A673 (cell line): ENCODE data around the gene TMEM163. TPM values are rescaled to one million over a fixed set of nuclear protein-coding genes. Genes with fewer than 3 reads are reported as not detected.
A peak's percentile ranks its signal among the peaks of the same experiment; 100 is the strongest.

Source experiments
- BruUV-seq: library from RNA; stranded (reverse); fragments of 400-500 nt; replicated peaks from 2 replicates; lab custom pipeline; 2021; lab: Mats Ljungman, UMichigan
- CTCF ChIA-PET: fragments of 300-600 bp; sonication (Branson Sonifier 250); formaldehyde crosslinking; loops from one replicate; lab custom pipeline; 2022; ENCODE audit warnings: antibody characterized with exemption; lab: Charles Lee
- POLR2A ChIA-PET: fragments of 300-600 bp; sonication (Branson Sonifier 250); formaldehyde crosslinking; loops from one replicate; lab custom pipeline; 2022; ENCODE audit warnings: antibody characterized with exemption; ENCODE audit not compliant: low non-redundant PET; lab: Charles Lee
- DNase-seq: peaks from one replicate; pipeline ENCODE4 v3.0.0-alpha.2; 2015; ENCODE audit warnings: low spot score
- H3K27ac ChIP-seq: fragments of 200-600 bp; sonication (generic); 2 replicates; pipeline ENCODE4 v1.5.1; 2016; ENCODE audit warnings: mixed run types, low read depth, mild to moderate bottlenecking, mixed read lengths, antibody characterized with exemption, low read length; ENCODE audit not compliant: poor library complexity, severe bottlenecking
- H3K27me3 ChIP-seq: fragments of 200-600 bp; sonication (generic); replicated peaks from 2 replicates; pipeline ENCODE4 v1.6.1; 2017; ENCODE audit warnings: mixed run types, low read depth, mild to moderate bottlenecking, mixed read lengths, antibody characterized with exemption, low read length; ENCODE audit not compliant: insufficient read depth, poor library complexity
- H3K36me3 ChIP-seq: fragments of 200-600 bp; sonication (generic); 2 replicates; pipeline ENCODE4 v1.6.1; 2016; ENCODE audit warnings: mixed run types, mild to moderate bottlenecking, mixed read lengths, antibody characterized with exemption, low read length; ENCODE audit not compliant: insufficient read depth, poor library complexity, severe bottlenecking
- H3K4me1 ChIP-seq: fragments of 200-600 bp; sonication (generic); 2 replicates; pipeline ENCODE4 v1.6.1; 2017; ENCODE audit warnings: mixed run types, mild to moderate bottlenecking, mixed read lengths, antibody characterized with exemption, low read length; ENCODE audit not compliant: insufficient read depth, poor library complexity, severe bottlenecking
- H3K4me3 ChIP-seq: fragments of 200-600 bp; sonication (generic); 2 replicates; pipeline ENCODE4 v1.5.1; 2016; ENCODE audit warnings: low read depth, mixed run types, mild to moderate bottlenecking, mixed read lengths, low read length; ENCODE audit not compliant: poor library complexity, severe bottlenecking
- H3K9me3 ChIP-seq: fragments of 200-600 bp; sonication (generic); 2 replicates; pipeline ENCODE4 v1.6.1; 2016; ENCODE audit warnings: mixed run types, low read depth, mild to moderate bottlenecking, mixed read lengths, antibody characterized with exemption, low read length; ENCODE audit not compliant: poor library complexity, severe bottlenecking
- EZH2 ChIP-seq: fragments of 200-600 bp; sonication (generic); IDR thresholded peaks from 2 replicates; pipeline ENCODE4 v1.6.1; 2017; ENCODE audit warnings: borderline replicate concordance, low read depth, mild to moderate bottlenecking, mixed read lengths, antibody characterized with exemption, low read length; ENCODE audit not compliant: poor library complexity, severe bottlenecking
- intact Hi-C: fragments of 100-400 bp; cut with micrococcal nuclease; formaldehyde crosslinking; loops from one replicate; pipeline ENCODE4 v1.10.0; 2022; ENCODE audit not compliant: unreplicated experiment
- total RNA-seq: library from RNA; stranded (reverse); gene quantifications from 2 replicates; pipeline ENCODE4 v1.2.3, GENCODE V29; 2021
- TF ChIP-seq, protein P1 (sequence below): fragments of 300-800, 200-600 bp; sonication (generic); conservative IDR thresholded peaks from 2 replicates; pipeline ENCODE4 v1.5.1; 2017; ENCODE audit warnings: low read depth, mild to moderate bottlenecking, antibody characterized with exemption, low read length, moderate library complexity, mixed read lengths

TMEM163 gene
- total RNA-seq, 1 experiment from 2014 or later: not detected

DNA sequence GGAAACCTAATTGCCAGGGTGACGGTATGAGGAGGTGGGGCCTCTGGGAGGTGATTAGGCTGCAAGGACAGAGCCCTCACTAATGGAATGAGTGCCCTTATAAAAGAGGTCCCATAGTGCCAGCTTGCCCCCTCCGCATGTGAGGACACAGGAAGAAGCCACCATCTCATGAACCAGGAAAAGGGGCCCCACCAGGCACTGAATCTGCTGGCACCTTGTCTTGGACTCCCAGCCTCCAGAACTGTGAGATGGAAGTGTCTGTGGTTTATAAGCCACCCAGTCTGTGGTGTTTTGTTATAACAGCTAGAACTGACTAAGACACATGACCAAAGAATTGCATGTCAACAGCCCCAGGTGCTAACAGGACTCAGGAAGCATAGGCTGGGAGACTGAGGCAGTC, 250.6 kb downstream of the TMEM163 start:
- POLR2A ChIA-PET: no interaction called here
- no peaks in the 10 kb centered on the region for H3K4me1 ChIP-seq
- no peak for DNase-seq
- CTCF ChIA-PET: no interaction called here
- TF ChIP-seq, protein P1, sequence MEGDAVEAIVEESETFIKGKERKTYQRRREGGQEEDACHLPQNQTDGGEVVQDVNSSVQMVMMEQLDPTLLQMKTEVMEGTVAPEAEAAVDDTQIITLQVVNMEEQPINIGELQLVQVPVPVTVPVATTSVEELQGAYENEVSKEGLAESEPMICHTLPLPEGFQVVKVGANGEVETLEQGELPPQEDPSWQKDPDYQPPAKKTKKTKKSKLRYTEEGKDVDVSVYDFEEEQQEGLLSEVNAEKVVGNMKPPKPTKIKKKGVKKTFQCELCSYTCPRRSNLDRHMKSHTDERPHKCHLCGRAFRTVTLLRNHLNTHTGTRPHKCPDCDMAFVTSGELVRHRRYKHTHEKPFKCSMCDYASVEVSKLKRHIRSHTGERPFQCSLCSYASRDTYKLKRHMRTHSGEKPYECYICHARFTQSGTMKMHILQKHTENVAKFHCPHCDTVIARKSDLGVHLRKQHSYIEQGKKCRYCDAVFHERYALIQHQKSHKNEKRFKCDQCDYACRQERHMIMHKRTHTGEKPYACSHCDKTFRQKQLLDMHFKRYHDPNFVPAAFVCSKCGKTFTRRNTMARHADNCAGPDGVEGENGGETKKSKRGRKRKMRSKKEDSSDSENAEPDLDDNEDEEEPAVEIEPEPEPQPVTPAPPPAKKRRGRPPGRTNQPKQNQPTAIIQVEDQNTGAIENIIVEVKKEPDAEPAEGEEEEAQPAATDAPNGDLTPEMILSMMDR: no peak
- TF ChIP-seq EZH2: no peak
- H3K4me3 ChIP-seq: no peak overlapping the region
- intact Hi-C loops: no loop called here
- H3K36me3 ChIP-seq: no peaks in the 10 kb centered on the region
- no peak overlapping the region for H3K27ac ChIP-seq
- H3K9me3 ChIP-seq: no peaks in the 10 kb centered on the region
- no TSS peak for BruUV-seq
- no peaks in the 10 kb centered on the region for H3K27me3 ChIP-seq

DNA sequence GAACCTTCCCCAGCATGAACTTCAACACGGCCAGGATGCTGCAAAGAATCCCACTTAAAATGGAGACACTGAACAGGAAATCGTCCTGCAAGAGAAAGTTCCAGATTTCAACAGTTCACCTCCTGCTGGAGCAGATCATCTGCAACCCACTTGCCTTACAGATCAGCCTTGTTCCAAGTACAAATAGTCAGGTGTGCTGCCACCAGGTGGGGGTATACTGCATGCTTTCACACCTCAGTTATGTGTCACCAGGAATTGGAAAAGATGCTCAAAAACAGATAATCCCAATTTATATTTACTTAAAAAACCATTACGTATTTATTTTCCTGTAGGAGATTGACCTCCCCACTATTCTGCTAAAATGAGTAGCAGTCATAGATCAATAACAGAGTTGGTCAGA, 252.7 kb downstream of the TMEM163 start:
- Histone ChIP-seq H3K27ac (no peak overlapping the region), H3K36me3 (no peaks in the 10 kb centered on the region), H3K9me3 (no peaks in the 10 kb centered on the region), H3K27me3 (no peaks in the 10 kb centered on the region), H3K4me3 (no peak overlapping the region), H3K4me1 (no peaks in the 10 kb centered on the region)
- no TSS peak for BruUV-seq
- DNase-seq: no peak
- no peak for TF ChIP-seq EZH2
- TF ChIP-seq, protein P1: 0 out of 2 replicates have a peak, but pooled peaks have one; percentile 11
- POLR2A ChIA-PET: no interaction called here
- CTCF ChIA-PET: no interaction called here
- intact Hi-C loops: no loop called here

DNA sequence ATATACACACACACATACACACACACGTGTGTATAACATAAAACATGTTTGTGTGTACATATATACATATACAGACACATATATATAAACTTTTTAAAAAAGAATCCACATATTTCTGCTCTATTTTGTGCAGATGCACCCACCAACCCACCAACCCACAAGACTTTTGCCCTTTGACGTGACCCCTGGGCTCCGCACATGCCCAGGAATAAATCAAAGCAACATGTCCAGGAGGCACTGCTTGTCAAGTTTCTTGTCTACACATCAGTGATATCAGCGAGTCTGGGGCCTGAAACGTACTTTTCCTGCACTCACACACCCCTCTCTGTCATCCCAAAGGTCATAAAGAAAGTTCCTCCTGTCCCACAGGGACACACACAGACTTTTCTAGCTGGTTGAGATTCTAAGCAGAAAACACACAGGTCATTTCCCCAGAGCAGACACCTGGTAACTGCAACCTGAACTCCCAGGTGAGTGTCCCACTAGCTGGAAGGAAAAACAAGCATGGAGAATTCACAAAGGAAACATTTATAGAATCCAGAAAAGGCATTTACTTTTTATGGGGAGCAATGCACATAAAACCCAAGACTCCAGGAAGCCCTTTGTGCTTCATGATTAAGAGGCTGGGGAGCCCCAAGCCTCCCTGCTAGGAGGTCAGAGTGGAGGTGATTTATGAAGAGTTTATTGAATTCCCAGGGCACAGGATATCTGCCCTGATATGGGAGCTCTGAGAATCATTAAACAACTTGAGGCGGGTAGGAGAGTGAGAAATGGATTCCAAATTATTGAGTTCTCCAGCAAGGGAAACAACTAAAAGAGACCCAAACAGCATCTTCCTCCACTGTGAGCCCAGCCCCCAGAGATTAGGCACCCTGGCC, 253.3 kb downstream of the TMEM163 start:
- Histone ChIP-seq H3K27ac (no peak overlapping the region), H3K4me1 (no peaks in the 10 kb centered on the region), H3K27me3 (no peaks in the 10 kb centered on the region), H3K4me3 (no peak overlapping the region), H3K36me3 (no peaks in the 10 kb centered on the region), H3K9me3 (no peaks in the 10 kb centered on the region)
- CTCF ChIA-PET: interaction anchor here (0.6 kb wide), 1 partner anchor 60 kb away, joined by 3 read pairs; no protein-coding TSS in a partner anchor
- no peak for DNase-seq
- TF ChIP-seq, protein P1: no peak
- TF ChIP-seq EZH2: no peak
- POLR2A ChIA-PET: no interaction called here
- intact Hi-C loops: no loop called here
- BruUV-seq: no TSS peak
